HG03354 (cell line): ENCODE data around the gene ANHX.

Experiments
- ATAC-seq: cut with Tn5 transposase; IDR thresholded peaks from one replicate; pipeline ENCODE4 v1.9.1; 2021; ENCODE audit warnings: mild to moderate bottlenecking; ENCODE audit not compliant: unreplicated experiment, poor library complexity, severe bottlenecking

ANHX gene

GRCh38 chr12:133204264-133204603, 31.4 kb downstream of the ANHX start:
- no peak for ATAC-seq

GRCh38 chr12:133203344-133204263, 32.1 kb downstream of the ANHX start:
- ATAC-seq: no peak

DNA sequence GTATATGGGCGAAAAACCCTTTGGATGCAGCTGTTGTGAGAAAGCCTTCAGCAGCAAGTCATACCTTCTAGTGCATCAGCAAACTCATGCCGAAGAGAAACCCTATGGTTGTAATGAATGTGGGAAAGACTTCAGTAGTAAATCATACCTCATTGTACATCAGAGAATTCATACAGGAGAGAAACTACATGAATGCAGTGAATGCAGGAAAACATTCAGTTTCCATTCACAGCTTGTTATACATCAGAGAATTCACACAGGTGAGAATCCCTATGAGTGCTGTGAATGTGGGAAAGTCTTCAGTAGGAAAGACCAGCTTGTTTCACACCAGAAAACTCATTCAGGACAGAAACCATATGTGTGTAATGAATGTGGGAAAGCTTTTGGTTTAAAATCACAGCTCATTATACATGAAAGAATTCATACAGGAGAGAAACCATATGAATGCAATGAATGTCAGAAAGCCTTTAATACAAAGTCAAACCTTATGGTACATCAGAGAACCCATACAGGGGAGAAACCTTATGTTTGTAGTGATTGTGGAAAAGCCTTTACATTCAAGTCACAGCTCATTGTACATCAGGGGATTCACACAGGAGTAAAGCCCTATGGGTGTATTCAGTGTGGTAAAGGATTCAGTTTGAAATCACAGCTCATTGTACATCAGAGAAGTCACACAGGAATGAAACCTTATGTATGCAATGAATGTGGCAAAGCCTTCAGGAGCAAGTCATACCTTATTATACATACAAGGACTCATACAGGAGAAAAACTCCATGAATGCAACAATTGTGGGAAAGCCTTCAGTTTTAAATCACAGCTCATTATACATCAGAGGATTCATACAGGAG, 33.0 kb downstream of the ANHX start:
- no peak for ATAC-seq

DNA sequence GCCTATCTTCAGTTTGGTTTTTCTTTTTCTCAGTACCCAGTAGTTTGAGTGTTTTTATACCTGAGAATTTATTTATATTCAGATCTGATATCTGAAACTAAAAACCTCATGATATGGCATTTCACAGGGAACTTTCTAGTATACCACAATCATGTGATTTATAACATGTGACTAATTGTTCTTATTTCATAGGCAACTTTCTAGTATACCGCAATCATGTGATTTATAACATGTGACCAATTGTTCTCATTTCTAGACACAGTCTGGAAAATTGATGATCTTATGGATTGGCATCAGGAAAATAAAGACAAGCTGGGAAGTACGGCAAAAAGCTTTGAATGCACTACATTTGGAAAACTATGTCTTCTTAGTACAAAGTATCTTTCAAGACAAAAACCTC, 33.8 kb downstream of the ANHX start:
- ATAC-seq: no peak

- no peak for ATAC-seq
Measured at GRCh38 chr12:133192847-133193246, 42.8 kb downstream of the ANHX start.

DNA sequence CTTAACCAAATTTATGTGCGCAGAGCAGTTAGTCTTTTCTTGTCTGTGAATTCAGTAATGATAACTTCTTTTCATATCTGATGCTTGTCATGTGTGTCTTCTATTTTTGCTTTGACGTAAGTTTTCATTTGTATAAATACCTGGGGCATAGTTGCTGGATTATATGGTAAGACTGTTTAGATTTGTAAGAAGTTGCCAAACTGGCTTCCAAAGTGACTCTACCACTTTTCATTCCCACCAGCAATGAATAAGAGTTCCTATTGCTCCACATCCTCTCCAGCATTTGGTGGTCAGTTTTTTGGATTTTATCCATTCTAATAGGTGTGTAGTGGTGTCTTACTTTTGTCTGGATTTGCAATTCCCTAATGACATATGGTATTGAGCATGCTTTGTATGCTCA, 45.5 kb downstream of the ANHX start:
- ATAC-seq: no peak

GRCh38 chr12:133181238-133181959, 54.3 kb downstream of the ANHX start, which contains the start of gene ZNF268:
Gene ZNF268, plus strand, starts transcription at chr12:133181495. Its CDS starts 503 bp downstream, at chr12:133181998.
- ATAC-seq: peak; percentile 97

- ATAC-seq: no peak
Measured at GRCh38 chr12:133180669-133181068, 55.0 kb downstream of the ANHX start.

GRCh38 chr12:133174901-133175300, 60.8 kb downstream of the ANHX start:
- no peak for ATAC-seq

GRCh38 chr12:133172491-133172890, 63.2 kb downstream of the ANHX start:
- no peak for ATAC-seq
